Measurements from ENCODE around the gene ULK3. TPM values are rescaled to one million over a fixed set of nuclear protein-coding genes. Genes with fewer than 3 reads are reported as not detected.

The ULK3 gene
- polyA plus RNA-seq, 2 donors = 68.8 to 143 TPM

GRCh38 chr15:74884428-74885223 is 41.7 kb upstream of the ULK3 start:
- no peak overlapping the region for H3K27ac ChIP-seq (ENCODE audit: low read depth in 2 of 2, low read length in 1 of 2)
- H3K27me3 ChIP-seq (ENCODE audit: control insufficient read depth in 1 of 2, insufficient read depth in 2 of 2, low read length in 2 of 2) = no peaks in the 10 kb centered on the region
- no peak overlapping the region for H3K4me3 ChIP-seq (ENCODE audit: low read depth in 1 of 2, low read length in 2 of 2)
- no peaks in the 10 kb centered on the region for H3K36me3 ChIP-seq (ENCODE audit: control insufficient read depth in 2 of 2, insufficient read depth in 2 of 2, low read length in 1 of 2)
- 72 to 79% methylated on average over 4 of the region's 4 CpGs for WGBS, 2 donors
- peaks cover 0 to 4% of the 10 kb centered on the region in 2 donors for H3K9me3 ChIP-seq (ENCODE audit: control insufficient read depth in 2 of 2, insufficient read depth in 1 of 2, low read depth in 1 of 2, low read length in 1 of 2)
- peaks cover 0 to 6% of the 10 kb centered on the region in 2 donors for H3K4me1 ChIP-seq (ENCODE audit: control insufficient read depth in 2 of 2, insufficient read depth in 2 of 2, low read length in 1 of 2)

GRCh38 chr15:74882528-74882927 is 39.6 kb upstream of the ULK3 start:
- Histone ChIP-seq H3K36me3 (ENCODE audit: control insufficient read depth in 2 of 2, insufficient read depth in 2 of 2, low read length in 1 of 2) (no peaks in the 10 kb centered on the region), H3K27ac (ENCODE audit: low read depth in 2 of 2, low read length in 1 of 2) (no peak overlapping the region), H3K27me3 (ENCODE audit: control insufficient read depth in 1 of 2, insufficient read depth in 2 of 2, low read length in 2 of 2) (no peaks in the 10 kb centered on the region), H3K9me3 (ENCODE audit: control insufficient read depth in 2 of 2, insufficient read depth in 1 of 2, low read depth in 1 of 2, low read length in 1 of 2) (peaks cover 0 to 4% of the 10 kb centered on the region in 2 donors), H3K4me1 (ENCODE audit: control insufficient read depth in 2 of 2, insufficient read depth in 2 of 2, low read length in 1 of 2) (no peaks in the 10 kb centered on the region), H3K4me3 (ENCODE audit: low read depth in 1 of 2, low read length in 2 of 2) (no peak overlapping the region)
- WGBS, 2 donors = 95 to 96% methylated on average over 6 of the region's 6 CpGs

DNA sequence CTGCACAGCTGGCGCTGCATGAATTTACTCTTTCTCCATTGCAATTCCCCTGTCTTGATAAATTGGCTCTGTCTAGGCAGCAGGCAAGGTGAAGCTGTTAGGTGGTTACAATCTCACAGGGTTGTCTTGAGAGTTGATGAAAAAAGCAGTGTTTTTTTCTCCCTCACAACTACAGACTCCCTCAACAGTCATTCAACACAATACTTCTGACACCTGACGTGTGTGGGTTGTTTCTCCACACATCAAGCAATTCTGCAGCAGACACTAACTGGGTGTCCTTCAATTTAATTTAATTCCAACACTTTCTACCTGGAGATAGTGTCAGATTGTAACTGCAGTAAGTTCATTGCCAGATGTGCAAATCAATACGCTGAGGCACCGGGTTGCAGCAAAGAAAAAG is 35.3 kb upstream of the ULK3 start:
- H3K4me3 ChIP-seq (ENCODE audit: low read depth in 1 of 2, low read length in 2 of 2) = no peak overlapping the region
- no peak overlapping the region for H3K27ac ChIP-seq (ENCODE audit: low read depth in 2 of 2, low read length in 1 of 2)
- peaks cover 0 to 4% of the 10 kb centered on the region in 2 donors for H3K9me3 ChIP-seq (ENCODE audit: control insufficient read depth in 2 of 2, insufficient read depth in 1 of 2, low read depth in 1 of 2, low read length in 1 of 2)
- no peaks in the 10 kb centered on the region for H3K36me3 ChIP-seq (ENCODE audit: control insufficient read depth in 2 of 2, insufficient read depth in 2 of 2, low read length in 1 of 2)
- H3K27me3 ChIP-seq (ENCODE audit: control insufficient read depth in 1 of 2, insufficient read depth in 2 of 2, low read length in 2 of 2) = no peaks in the 10 kb centered on the region
- H3K4me1 ChIP-seq (ENCODE audit: control insufficient read depth in 2 of 2, insufficient read depth in 2 of 2, low read length in 1 of 2) = no peaks in the 10 kb centered on the region
- 84 to 89% methylated on average over 4 of the region's 4 CpGs for WGBS, 2 donors

DNA sequence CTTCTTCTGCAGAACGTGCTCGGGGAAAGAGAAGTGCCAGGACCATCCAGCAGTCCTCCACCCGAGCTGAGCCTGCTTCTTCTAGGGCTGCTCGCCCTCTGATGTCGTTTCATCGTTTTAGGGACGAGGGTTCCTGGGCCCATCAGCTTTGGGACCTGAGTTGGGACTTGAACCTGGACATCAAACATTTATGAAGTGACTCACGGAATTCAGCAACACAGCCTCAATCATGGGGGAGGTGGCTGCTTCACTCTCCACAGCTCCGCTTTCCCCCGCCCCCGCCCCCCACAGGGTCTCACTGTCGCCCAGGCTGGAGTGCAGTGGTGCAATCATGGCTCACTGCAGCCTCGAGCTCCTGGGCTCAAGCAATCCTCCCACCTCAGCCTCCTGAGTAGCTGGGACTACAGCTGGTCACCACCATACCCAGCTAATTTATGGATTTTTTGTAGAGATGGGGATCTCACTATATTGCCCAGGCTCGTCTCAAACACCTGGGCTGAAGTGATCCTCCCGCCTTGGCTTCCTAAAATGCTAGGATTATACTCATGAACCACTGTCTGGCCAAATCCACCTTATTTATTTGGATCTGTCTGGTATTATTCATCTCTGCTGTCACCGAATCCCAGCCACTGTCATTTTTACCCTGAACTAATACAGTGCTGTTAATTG is 30.9 kb upstream of the ULK3 start:
- no peaks in the 10 kb centered on the region for H3K36me3 ChIP-seq (ENCODE audit: control insufficient read depth in 2 of 2, insufficient read depth in 2 of 2, low read length in 1 of 2)
- WGBS, 2 donors = 29 to 41% methylated on average over 14 to 16 of the region's 16 CpGs
- H3K4me3 ChIP-seq (ENCODE audit: low read depth in 1 of 2, low read length in 2 of 2) = peak overlapping the region; percentile 74 to 82
- no peaks in the 10 kb centered on the region for H3K27me3 ChIP-seq (ENCODE audit: control insufficient read depth in 1 of 2, insufficient read depth in 2 of 2, low read length in 2 of 2)
- peaks cover 4% of the 10 kb centered on the region in 2 donors for H3K4me1 ChIP-seq (ENCODE audit: control insufficient read depth in 2 of 2, insufficient read depth in 2 of 2, low read length in 1 of 2)
- no peaks in the 10 kb centered on the region for H3K9me3 ChIP-seq (ENCODE audit: control insufficient read depth in 2 of 2, insufficient read depth in 1 of 2, low read depth in 1 of 2, low read length in 1 of 2)
- H3K27ac ChIP-seq (ENCODE audit: low read depth in 2 of 2, low read length in 1 of 2) = peak overlapping the region; percentile 90 to 97

DNA sequence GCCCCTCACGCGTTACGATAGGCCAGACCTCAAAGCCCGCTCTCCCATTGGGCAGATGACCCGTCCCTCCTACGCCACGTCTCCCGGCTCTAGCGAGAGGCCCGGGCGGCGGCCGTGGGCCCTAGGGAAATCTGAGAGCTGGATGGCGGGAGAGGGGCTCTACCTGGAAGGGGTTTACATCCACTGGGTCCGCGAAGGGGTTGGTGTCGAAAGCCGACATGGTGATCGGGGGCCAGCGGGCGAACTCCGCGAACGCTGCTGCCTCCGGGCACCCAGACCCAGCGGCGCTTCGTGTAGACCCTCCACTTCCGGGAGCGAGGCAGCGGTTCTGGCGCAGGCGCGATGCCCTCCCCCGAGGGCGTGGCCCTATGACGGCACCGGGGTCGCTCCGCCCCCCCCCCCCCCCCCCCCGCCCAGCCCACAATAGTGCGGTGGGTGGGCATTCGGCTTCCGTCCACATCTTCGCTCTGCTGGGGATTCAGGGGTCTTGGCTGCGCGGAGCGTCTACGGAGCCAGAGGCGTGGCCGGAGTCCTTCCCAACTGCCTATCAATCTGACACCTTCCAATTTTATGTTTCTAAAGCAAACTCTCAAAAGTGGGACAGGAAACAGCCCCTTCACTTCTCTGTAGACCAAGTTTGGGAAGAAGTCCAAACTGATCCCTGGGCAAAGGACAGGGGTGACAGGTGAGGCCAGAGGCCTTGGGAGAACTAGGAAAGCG is 30.2 kb upstream of the ULK3 start, which contains the start of gene SCAMP2:
Gene SCAMP2, minus strand, starts transcription at position 330 of the 720 bp plus-strand sequence. Its CDS starts 110 bp downstream, at position 220.
- Histone ChIP-seq H3K4me3 (ENCODE audit: low read depth in 1 of 2, low read length in 2 of 2) (peak within 1 kb of the TSS; percentile 74 to 82), H3K27ac (ENCODE audit: low read depth in 2 of 2, low read length in 1 of 2) (peak within 1 kb of the TSS; percentile 90 to 97), H3K27me3 (ENCODE audit: control insufficient read depth in 1 of 2, insufficient read depth in 2 of 2, low read length in 2 of 2) (no peaks in the 10 kb centered on the region), H3K36me3 (ENCODE audit: control insufficient read depth in 2 of 2, insufficient read depth in 2 of 2, low read length in 1 of 2) (no peaks in the 10 kb centered on the region), H3K4me1 (ENCODE audit: control insufficient read depth in 2 of 2, insufficient read depth in 2 of 2, low read length in 1 of 2) (peaks cover 4% of the 10 kb centered on the region in 2 donors), H3K9me3 (ENCODE audit: control insufficient read depth in 2 of 2, insufficient read depth in 1 of 2, low read depth in 1 of 2, low read length in 1 of 2) (no peaks in the 10 kb centered on the region)
- 1% methylated on average over 35 to 51 of the region's 52 CpGs for WGBS, 2 donors

DNA sequence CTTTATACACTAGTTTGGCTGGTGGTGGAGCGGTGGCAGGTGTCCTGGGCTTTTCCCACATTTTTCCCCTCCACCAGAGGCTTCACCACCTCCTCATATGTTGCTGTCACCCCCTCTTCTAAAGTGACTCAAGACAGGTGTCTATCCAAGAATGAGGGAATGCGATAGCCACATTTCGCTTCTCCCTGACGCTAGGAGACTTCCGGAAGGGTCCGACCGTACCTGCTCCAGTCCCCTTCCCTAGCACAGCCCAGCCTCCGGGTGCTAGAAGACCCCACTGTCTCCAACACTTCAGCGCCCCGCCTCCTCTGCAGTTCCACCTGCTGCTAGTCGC is 29.7 kb upstream of the ULK3 start:
- no peaks in the 10 kb centered on the region for H3K36me3 ChIP-seq (ENCODE audit: control insufficient read depth in 2 of 2, insufficient read depth in 2 of 2, low read length in 1 of 2)
- peak overlapping the region; percentile 90 to 97 for H3K27ac ChIP-seq (ENCODE audit: low read depth in 2 of 2, low read length in 1 of 2)
- 0 to 1% methylated on average over 11 of the region's 11 CpGs for WGBS, 2 donors
- H3K4me1 ChIP-seq (ENCODE audit: control insufficient read depth in 2 of 2, insufficient read depth in 2 of 2, low read length in 1 of 2) = peaks cover 4 to 9% of the 10 kb centered on the region in 2 donors
- H3K27me3 ChIP-seq (ENCODE audit: control insufficient read depth in 1 of 2, insufficient read depth in 2 of 2, low read length in 2 of 2) = no peaks in the 10 kb centered on the region
- no peaks in the 10 kb centered on the region for H3K9me3 ChIP-seq (ENCODE audit: control insufficient read depth in 2 of 2, insufficient read depth in 1 of 2, low read depth in 1 of 2, low read length in 1 of 2)
- H3K4me3 ChIP-seq (ENCODE audit: low read depth in 1 of 2, low read length in 2 of 2) = peak overlapping the region; percentile 74 to 82

- H3K27ac ChIP-seq (ENCODE audit: low read depth in 2 of 2, low read length in 1 of 2) = peak overlapping the region; percentile 92 to 93
- peaks cover 4 to 17% of the 10 kb centered on the region in 2 donors for H3K4me1 ChIP-seq (ENCODE audit: control insufficient read depth in 2 of 2, insufficient read depth in 2 of 2, low read length in 1 of 2)
- no peaks in the 10 kb centered on the region for H3K27me3 ChIP-seq (ENCODE audit: control insufficient read depth in 1 of 2, insufficient read depth in 2 of 2, low read length in 2 of 2)
- H3K4me3 ChIP-seq (ENCODE audit: low read depth in 1 of 2, low read length in 2 of 2) = peak overlapping the region in 1 of 2 donors; percentile 13
- WGBS, 2 donors = 15 to 17% methylated on average over 6 of the region's 6 CpGs
- H3K36me3 ChIP-seq (ENCODE audit: control insufficient read depth in 2 of 2, insufficient read depth in 2 of 2, low read length in 1 of 2) = peaks cover 0 to 2% of the 10 kb centered on the region in 2 donors
- H3K9me3 ChIP-seq (ENCODE audit: control insufficient read depth in 2 of 2, insufficient read depth in 1 of 2, low read depth in 1 of 2, low read length in 1 of 2) = no peaks in the 10 kb centered on the region
Measured at GRCh38 chr15:74870436-74871215, 27.7 kb upstream of the ULK3 start.

DNA sequence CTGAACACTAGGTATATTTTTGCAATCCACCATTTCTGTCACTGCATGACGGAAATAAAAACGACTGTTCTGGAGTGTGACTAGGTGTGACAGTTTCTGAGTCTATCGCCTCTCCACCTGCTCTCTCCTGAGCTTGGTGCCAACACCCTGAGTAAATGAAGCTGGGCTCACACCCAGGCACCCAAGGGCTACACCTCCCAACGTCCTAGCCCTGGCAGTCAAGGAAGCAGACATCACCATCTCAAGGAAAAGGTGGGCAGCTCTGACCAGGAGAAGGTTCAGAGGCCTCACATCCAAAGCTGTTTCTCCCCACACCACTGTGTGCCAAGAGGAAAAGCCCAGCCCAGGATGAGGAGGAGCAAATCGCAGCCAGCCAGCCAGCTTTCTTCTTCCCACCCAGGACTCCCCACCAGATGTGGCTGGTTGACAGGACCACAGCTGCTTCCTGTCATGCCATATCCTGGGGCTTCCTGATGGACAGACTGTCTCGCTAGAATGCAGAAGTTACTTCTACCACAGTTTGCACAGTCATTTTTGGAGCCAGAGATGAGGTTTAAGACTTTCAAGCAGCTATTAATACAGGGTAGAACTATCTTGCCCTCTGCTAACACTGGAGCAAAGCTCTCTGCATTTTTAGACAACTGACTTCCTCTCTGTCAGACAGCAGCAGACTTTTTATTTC is 26.9 kb upstream of the ULK3 start:
- Histone ChIP-seq H3K4me1 (ENCODE audit: control insufficient read depth in 2 of 2, insufficient read depth in 2 of 2, low read length in 1 of 2) (peaks cover 4 to 18% of the 10 kb centered on the region in 2 donors), H3K27ac (ENCODE audit: low read depth in 2 of 2, low read length in 1 of 2) (peak overlapping the region; percentile 93 to 97), H3K4me3 (ENCODE audit: low read depth in 1 of 2, low read length in 2 of 2) (no peak overlapping the region)

More for the DNA sequence above, 26.9 kb upstream of the ULK3 start:
- no peaks in the 10 kb centered on the region for H3K9me3 ChIP-seq (ENCODE audit: control insufficient read depth in 2 of 2, insufficient read depth in 1 of 2, low read depth in 1 of 2, low read length in 1 of 2)
- peaks cover 0 to 2% of the 10 kb centered on the region in 2 donors for H3K36me3 ChIP-seq (ENCODE audit: control insufficient read depth in 2 of 2, insufficient read depth in 2 of 2, low read length in 1 of 2)
- no peaks in the 10 kb centered on the region for H3K27me3 ChIP-seq (ENCODE audit: control insufficient read depth in 1 of 2, insufficient read depth in 2 of 2, low read length in 2 of 2)
- WGBS, 2 donors = 17 to 22% methylated on average over 6 of the region's 6 CpGs

Measured in esophagus (tissue), 2 donors.